T-helper 2 cell treated with Interferon-gamma antibody and Interleukin-4, amounts not matched to agents 5 μg/mL and 100 μg/mL, for 36 hours (primary cell): Measurements from ENCODE around the gene CST6.
A peak's percentile ranks its signal among the peaks of the same experiment; 100 is the strongest.

ENCODE experiments used
- DNase-seq: peaks from one replicate; pipeline ENCODE4 v3.0.0; 2021; ENCODE audit warnings: low spot score
- H3K27ac Mint-ChIP-seq: one replicate; pipeline ENCODE4 v1.8.0; 2021; ENCODE audit warnings: mild to moderate bottlenecking, mixed read lengths
- H3K27me3 Mint-ChIP-seq: one replicate; pipeline ENCODE4 v1.8.0; 2021; ENCODE audit warnings: low read depth, mixed read lengths
- H3K36me3 Mint-ChIP-seq: one replicate; pipeline ENCODE4 v1.8.0; 2021; ENCODE audit warnings: low read depth, mixed read lengths
- H3K4me1 Mint-ChIP-seq: one replicate; pipeline ENCODE4 v1.8.0; 2021; ENCODE audit warnings: low read depth, mixed read lengths
- H3K4me3 Mint-ChIP-seq: one replicate; pipeline ENCODE4 v1.8.0; 2022; ENCODE audit warnings: mild to moderate bottlenecking, moderate library complexity, mixed read lengths
- H3K9me3 Mint-ChIP-seq: one replicate; pipeline ENCODE4 v1.8.0; 2021; ENCODE audit warnings: mixed read lengths

Gene CST6

DNA sequence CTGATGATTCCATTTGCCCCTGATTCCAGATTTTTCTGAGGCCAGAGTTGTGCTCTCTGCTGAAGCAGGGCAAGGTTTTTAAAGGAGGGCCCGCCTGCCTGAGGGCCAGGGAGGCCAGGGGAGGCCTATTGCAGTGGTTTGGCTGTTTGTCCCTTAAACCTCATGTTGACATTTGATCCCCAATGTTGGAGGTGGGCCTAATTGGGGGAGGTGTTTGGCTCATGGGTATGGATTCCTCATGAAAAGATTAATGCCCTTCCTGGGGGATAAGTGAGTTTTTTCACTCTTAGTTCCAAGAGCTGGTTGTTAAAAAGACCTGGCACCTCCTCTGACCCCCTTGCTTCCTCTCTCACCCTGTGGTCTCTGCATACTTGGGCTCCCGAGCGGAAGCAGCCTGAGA, 28.0 kb downstream of the CST6 start:
- no peak for DNase-seq
- Mint-ChIP-seq H3K9me3 (no peaks in the 10 kb centered on the region), H3K27me3 (peaks cover 2% of the 10 kb centered on the region), H3K27ac (no peak overlapping the region), H3K4me1 (peaks cover 3% of the 10 kb centered on the region), H3K4me3 (no peak overlapping the region), H3K36me3 (no peaks in the 10 kb centered on the region)

GRCh38 chr11:66042227-66042995, 30.6 kb downstream of the CST6 start:
- H3K27ac Mint-ChIP-seq: no peak overlapping the region

GRCh38 chr11:66042996-66043906, 31.4 kb downstream of the CST6 start:
- no peak for DNase-seq
- Mint-ChIP-seq H3K4me1 (peaks cover 11% of the 10 kb centered on the region), H3K4me3 (no peak overlapping the region), H3K27ac (no peak overlapping the region), H3K9me3 (no peaks in the 10 kb centered on the region), H3K27me3 (peaks cover 2% of the 10 kb centered on the region), H3K36me3 (no peaks in the 10 kb centered on the region)

More at GRCh38 chr11:66042227-66042995, 30.6 kb downstream of the CST6 start:
- Mint-ChIP-seq H3K36me3 (no peaks in the 10 kb centered on the region), H3K9me3 (no peaks in the 10 kb centered on the region), H3K4me1 (peaks cover 11% of the 10 kb centered on the region), H3K4me3 (no peak overlapping the region), H3K27me3 (no peaks in the 10 kb centered on the region)
- no peak for DNase-seq

DNA sequence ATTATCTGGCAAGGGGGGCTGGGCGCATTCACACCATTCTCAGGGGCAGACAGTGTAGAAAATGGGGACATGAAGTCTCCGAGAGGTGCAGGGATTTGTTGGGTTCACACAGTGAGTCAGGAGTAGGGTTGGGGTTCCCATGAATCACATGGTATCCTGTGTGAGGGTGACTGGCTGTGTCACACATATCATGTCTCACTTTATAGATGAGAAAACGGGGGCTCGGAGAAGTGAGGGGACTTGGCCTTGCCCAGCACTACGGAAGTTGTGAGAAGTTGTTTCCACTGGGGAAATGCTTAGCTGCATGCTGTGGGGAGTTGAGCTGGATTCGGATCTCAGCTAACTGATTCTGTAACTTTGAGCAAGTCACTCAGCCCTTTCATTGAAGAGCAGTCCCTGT, 32.9 kb downstream of the CST6 start:
- DNase-seq: no peak
- Mint-ChIP-seq H3K9me3 (no peaks in the 10 kb centered on the region), H3K4me3 (no peak overlapping the region)

DNA sequence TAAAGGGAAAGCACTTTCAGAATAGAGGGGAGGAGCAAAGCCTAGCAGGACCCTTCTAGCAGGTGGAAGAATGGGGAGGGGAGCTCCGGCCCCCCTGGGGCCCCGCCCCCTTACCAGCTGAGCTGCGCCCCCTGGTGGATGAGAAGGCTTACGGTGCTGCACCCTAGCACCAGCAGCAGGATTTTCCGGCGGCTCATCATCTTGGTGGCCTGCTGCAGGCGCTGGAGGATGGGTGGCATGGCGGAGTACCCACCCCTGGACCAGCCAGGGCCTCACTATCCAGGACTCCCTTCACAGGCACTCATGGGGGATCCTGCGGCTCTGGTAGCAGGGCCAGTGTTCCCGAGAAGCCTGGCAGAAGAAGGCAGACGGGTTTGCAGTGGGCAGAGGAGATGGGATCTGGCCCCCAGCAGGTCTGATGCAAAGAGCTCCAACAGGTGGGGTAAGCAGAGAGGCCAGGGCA, 33.4 kb downstream of the CST6 start:
- Mint-ChIP-seq H3K9me3 (no peaks in the 10 kb centered on the region), H3K4me3 (no peak overlapping the region), H3K4me1 (peaks cover 12% of the 10 kb centered on the region), H3K27me3 (peaks cover 5% of the 10 kb centered on the region), H3K36me3 (no peaks in the 10 kb centered on the region), H3K27ac (no peak overlapping the region)
- DNase-seq: peak; percentile 77

More for the DNA sequence above, 32.9 kb downstream of the CST6 start:
- peaks cover 5% of the 10 kb centered on the region for H3K27me3 Mint-ChIP-seq
- no peak overlapping the region for H3K27ac Mint-ChIP-seq
- H3K4me1 Mint-ChIP-seq: peaks cover 11% of the 10 kb centered on the region
- no peaks in the 10 kb centered on the region for H3K36me3 Mint-ChIP-seq

- Mint-ChIP-seq H3K27ac (no peak overlapping the region), H3K4me1 (peaks cover 23% of the 10 kb centered on the region), H3K27me3 (peaks cover 5% of the 10 kb centered on the region), H3K9me3 (no peaks in the 10 kb centered on the region), H3K4me3 (no peak overlapping the region), H3K36me3 (no peaks in the 10 kb centered on the region)
- no peak for DNase-seq
Observed at GRCh38 chr11:66046901-66047300, 35.1 kb downstream of the CST6 start.

DNA sequence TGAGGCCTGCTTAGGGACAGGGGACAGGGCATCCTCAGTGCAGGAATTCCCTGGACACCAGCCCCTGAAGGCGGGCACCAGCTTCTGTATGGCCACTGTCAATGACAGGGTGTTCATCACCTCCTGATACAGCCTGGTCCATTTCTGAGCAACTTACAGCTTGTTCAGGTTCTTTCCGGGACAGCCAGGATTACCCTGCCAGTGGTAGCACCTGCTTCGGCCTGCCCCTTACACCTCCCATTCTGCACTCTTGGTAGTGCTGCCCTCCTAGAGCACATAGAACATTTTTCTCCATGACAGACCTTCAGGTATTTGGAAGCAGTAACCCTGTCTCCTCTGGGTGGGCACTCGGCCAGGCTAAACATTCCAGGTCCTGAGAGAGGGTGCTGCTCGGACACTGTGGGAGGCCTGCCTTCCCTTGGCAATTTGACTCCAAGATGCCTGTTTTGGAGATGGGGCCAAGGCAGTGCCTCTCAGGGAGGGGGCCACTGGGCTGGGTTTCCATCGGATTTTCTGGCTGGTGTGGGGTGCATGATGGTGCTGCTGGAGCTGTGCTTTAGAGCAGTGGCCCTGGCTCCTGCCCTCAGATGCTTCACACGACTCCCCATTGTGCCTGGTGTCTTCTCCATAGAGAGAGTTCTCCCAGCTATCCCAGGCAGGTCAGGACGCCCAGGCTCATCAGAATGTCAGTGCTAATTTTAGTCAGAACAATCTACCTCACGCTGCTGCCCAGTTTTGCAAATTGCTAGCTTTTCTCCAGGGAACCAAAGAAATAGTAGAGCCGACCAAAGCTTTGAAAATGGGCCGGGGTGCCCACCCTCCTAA, 35.9 kb downstream of the CST6 start:
- no peak for DNase-seq
- H3K27ac Mint-ChIP-seq: no peak overlapping the region
- peaks cover 25% of the 10 kb centered on the region for H3K4me1 Mint-ChIP-seq
- no peaks in the 10 kb centered on the region for H3K9me3 Mint-ChIP-seq
- H3K36me3 Mint-ChIP-seq: peaks cover 6% of the 10 kb centered on the region
- peaks cover 5% of the 10 kb centered on the region for H3K27me3 Mint-ChIP-seq
- no peak overlapping the region for H3K4me3 Mint-ChIP-seq

DNA sequence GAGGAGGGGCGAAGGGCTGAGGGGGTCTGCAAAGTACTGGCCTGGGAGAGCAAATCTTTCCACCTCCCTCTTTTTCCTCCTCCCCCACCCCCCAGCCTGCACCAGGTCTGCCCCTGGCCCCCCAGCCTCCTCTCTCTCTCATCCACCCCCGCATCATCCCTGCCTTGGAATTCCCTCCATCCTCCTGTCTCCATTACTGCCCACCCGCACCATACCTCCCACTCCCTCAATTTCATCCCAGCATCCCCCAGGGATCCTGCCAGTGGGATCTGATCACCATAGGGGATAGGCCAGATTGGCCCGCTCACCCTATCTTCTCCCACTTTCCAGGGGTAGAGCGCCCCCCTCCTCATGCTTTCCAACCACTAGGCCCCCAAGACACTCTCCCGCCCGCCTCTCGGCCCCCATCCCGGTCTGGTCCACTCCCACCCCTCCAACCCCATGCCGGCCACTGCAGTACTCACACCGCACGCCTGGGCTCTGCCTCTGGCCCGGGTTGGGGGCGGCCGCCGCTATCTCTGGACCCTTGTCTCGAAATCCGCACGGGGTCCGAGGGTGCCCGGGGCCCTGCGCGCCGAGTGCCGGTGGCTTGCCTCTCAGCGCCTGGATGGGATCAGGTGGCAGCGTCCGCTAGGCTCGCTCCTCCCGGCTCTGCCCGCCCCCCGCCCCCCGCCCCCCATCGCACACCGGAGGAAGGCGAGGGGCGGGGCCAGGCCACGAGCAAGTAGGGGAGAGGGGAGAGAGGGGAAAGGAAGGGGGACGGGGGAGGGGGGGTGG, 36.9 kb downstream of the CST6 start, which contains the start of gene GAL3ST3:
GAL3ST3 (minus strand) TSS at position 615 of the 777 bp plus-strand sequence. CDS start 3,746 bp downstream, outside the sequence.
- H3K27me3 Mint-ChIP-seq: peaks cover 5% of the 10 kb centered on the region
- H3K4me1 Mint-ChIP-seq: peaks cover 30% of the 10 kb centered on the region
- H3K4me3 Mint-ChIP-seq: peak within 1 kb of the TSS; percentile 21
- H3K36me3 Mint-ChIP-seq: peaks cover 15% of the 10 kb centered on the region
- no peak within 1 kb of the TSS for H3K27ac Mint-ChIP-seq
- no peaks in the 10 kb centered on the region for H3K9me3 Mint-ChIP-seq
- DNase-seq: no peak

DNA sequence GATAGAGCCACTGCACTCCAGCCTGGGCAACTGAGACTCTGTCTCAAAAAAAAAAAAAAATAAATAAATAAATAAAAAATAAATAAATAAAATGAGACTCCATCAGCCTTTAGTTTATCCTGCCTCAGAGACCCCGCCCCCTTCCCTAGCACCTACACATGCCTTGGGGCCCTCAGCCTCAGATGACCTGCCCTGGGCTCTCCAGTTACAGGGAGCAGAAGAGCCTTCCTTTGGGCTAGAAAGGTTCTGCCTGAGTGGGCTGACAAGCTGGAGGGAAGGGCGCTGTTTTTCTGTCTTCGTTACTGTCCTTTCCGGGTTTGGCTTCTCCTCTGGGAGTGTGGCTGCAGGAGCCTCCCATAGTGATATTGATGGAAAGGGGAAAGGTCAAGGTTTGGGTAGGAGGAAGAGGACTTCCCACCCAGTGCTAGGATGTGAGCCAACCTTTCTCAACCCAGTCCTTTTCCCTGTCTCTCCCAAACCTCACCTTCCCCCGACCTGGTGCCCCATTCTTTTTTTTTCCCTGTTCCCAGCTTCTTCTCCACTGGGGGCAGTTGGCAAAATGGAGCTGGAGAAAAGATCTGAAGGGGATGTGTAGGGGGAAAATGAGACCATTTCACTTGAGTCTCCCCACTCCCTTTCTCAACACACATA, 38.9 kb downstream of the CST6 start:
- H3K27me3 Mint-ChIP-seq: peaks cover 5% of the 10 kb centered on the region
- H3K4me3 Mint-ChIP-seq: peak overlapping the region; percentile 100
- H3K9me3 Mint-ChIP-seq: no peaks in the 10 kb centered on the region

GRCh38 chr11:66051371-66051765, 39.6 kb downstream of the CST6 start:
- Mint-ChIP-seq H3K4me1 (peaks cover 23% of the 10 kb centered on the region), H3K4me3 (peak overlapping the region; percentile 100), H3K36me3 (peaks cover 34% of the 10 kb centered on the region), H3K9me3 (no peaks in the 10 kb centered on the region), H3K27ac (peak overlapping the region; percentile 88), H3K27me3 (peaks cover 5% of the 10 kb centered on the region)
- DNase-seq: no peak

More for the DNA sequence above, 38.9 kb downstream of the CST6 start:
- Mint-ChIP-seq H3K4me1 (peaks cover 24% of the 10 kb centered on the region), H3K27ac (peak overlapping the region; percentile 60), H3K36me3 (peaks cover 30% of the 10 kb centered on the region)
- DNase-seq: no peak

- peak; percentile 99 for DNase-seq
- Mint-ChIP-seq H3K36me3 (peaks cover 40% of the 10 kb centered on the region), H3K4me3 (peak within 1 kb of the TSS; percentile 100), H3K4me1 (peaks cover 23% of the 10 kb centered on the region), H3K27ac (peak within 1 kb of the TSS; percentile 99), H3K27me3 (peaks cover 5% of the 10 kb centered on the region), H3K9me3 (no peaks in the 10 kb centered on the region)
Observed at GRCh38 chr11:66051766-66052663, 40.2 kb downstream of the CST6 start, which contains the start of gene SF3B2. TSS of gene SF3B2 (plus strand) at chr11:66052364. CDS start at chr11:66052385, 21 bp downstream.

DNA sequence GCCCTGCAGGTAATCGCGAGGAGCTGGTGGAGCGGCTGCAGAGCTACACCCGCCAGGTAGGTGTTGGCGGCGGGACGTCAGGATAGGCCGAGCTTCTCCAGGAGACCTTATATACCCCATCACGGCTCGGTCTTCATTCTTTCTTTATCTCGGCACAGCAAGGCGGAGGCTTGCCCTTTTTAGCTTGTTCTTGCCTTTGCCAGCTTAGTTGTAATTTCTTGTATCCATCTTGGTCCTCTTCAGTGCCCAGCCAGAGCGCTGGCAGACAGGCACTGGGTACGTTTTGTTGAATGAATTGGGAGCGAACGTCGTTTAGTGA, 40.8 kb downstream of the CST6 start:
- peaks cover 5% of the 10 kb centered on the region for H3K27me3 Mint-ChIP-seq
- H3K27ac Mint-ChIP-seq: peak overlapping the region; percentile 99
- H3K4me1 Mint-ChIP-seq: peaks cover 23% of the 10 kb centered on the region
- H3K9me3 Mint-ChIP-seq: no peaks in the 10 kb centered on the region
- DNase-seq: no peak
- peak overlapping the region; percentile 100 for H3K4me3 Mint-ChIP-seq
- H3K36me3 Mint-ChIP-seq: peaks cover 45% of the 10 kb centered on the region
